SU-DHL-6 (cell line): ENCODE measurements around the gene ZNF516.

ENCODE experiments used
- CTCF ChIP-seq: fragments of 200-600 bp; sonication (generic); IDR thresholded peaks from one replicate; pipeline ENCODE4 v1.5.1; 2017; ENCODE audit warnings: antibody characterized with exemption, mild to moderate bottlenecking, low read length, moderate library complexity; ENCODE audit not compliant: insufficient read depth, poor library complexity, severe bottlenecking
- EZH2phosphoT487 ChIP-seq: fragments of 200-600 bp; sonication (generic), shearing (Covaris generic); conservative IDR thresholded peaks from 2 replicates; pipeline ENCODE4 v1.6.1; 2018; ENCODE audit warnings: mild to moderate bottlenecking, antibody characterized with exemption, low read length, moderate library complexity, mixed read lengths

DNA sequence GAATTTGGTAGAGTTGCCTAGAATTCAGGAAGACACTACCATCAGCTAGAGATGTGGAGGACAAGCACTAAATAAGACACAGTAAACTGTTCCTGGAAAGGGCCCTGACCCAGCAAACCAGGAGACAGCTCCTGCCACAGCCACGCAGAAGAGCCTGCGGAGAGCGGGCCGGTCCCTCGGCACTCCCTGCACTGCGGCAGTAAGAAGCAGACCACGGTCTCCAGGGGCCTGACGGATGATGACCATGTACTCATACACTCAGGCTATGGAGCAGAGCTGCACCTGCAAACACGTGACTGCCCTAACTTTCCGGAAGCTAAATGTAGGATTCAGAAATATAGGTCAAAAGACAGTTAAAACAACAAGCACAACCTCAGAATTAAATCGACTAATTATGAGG lies 72.9 kb downstream of the ZNF516 start:
- TF ChIP-seq CTCF (no peak), EZH2phosphoT487 (no peak)
